NCI-H2029 (cell line): ENCODE measurements around the gene ABCG1.

ENCODE experiments used
- DNase-seq: peaks from one replicate; lab custom pipeline; 2025; lab: John Stamatoyannopoulos, UW

The ABCG1 gene

GRCh38 chr21:42306366-42307035 lies 87.6 kb downstream of the ABCG1 start:
- DNase-seq, result no peak

GRCh38 chr21:42307106-42307505 lies 88.2 kb downstream of the ABCG1 start:
- DNase-seq, result no peak

- no peak for DNase-seq
These were observed 89.4 kb downstream of the ABCG1 start for GRCh38 chr21:42308161-42308913.

DNA sequence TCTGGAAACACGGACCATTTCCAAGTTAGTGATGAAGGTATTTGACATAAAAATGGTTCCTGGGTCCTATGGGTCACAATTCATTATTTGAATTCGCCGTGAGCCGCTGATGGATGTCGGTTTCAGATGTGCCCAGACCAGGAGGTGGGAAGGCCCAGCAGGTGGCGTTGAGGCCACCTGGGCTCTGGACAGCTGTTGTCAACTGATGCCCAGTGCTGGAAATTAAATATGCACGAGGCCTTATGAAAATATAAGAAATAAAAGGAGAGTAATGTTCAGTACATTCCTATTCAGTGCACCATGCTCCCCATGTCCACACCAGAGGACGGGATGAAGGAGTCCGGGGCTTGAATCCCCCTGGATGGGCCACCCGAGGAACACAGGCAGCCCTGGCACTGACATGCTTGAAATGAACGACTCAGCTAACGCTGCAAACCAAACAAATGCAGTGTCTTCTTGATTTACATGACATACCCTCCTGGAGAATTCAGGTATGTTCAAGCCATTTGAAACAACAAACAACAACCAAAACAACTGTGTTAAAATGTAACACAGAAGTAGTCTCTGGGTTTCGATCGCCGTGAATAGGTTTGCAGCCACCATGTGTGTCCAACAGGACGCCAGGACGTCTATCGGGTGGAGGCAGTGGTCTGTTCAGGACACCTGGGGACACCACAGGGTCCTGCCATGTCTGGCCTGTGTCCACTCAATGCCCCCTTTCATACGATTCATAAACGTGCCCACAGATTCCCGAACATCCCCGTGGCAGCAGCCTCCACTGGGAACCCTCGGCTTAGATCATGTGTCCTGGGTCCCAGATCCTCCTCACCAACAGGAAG lies 90.2 kb downstream of the ABCG1 start:
- no peak for DNase-seq

DNA sequence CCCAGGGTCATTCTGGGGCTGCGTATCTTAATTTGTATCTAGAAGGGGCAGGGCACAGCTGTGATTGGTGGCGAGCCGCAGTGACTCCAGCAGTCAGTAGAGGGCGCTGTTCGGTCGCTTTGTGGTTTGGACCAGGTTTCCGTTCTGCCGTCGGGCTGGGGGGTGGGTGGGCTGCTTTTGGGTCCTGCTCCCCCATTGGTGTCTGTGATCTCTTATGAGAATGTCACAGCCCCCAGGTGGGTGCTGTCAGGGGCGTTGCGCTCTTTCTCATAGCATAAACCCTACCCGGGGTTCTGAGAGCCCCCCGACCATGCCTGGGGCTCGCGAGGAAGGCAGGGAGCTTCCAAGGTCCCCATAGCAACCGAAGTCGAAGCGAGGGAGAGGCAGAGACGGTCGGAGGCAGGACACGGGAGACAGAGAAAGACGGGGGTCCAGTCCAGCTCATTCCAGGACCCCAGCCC lies 90.8 kb downstream of the ABCG1 start:
- DNase-seq, result peak; percentile 15

- no peak for DNase-seq
These were observed 91.6 kb downstream of the ABCG1 start for GRCh38 chr21:42310411-42311001.

DNA sequence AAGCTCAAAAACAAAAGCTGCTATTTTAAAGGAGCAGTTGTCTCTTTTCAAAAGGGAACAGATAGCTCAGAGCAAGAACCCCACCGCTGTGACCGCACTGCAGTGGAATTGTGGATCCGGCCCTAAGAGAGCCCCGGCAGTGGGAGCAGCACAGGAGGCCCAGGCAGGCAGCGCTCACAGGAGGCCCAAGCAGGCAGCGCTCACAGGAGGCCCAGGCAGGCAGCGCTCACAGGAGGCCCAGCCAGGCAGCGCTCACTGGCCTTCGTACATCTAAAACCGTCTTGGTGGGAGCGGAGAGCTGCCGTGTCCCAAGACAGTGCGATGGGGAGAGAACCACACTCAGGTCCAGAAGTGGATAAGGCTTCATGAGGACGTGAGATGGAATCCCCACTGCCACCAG lies 92.2 kb downstream of the ABCG1 start:
- DNase-seq, result no peak

- no peak for DNase-seq
These were observed 93.1 kb downstream of the ABCG1 start for GRCh38 chr21:42311816-42312625.

DNA sequence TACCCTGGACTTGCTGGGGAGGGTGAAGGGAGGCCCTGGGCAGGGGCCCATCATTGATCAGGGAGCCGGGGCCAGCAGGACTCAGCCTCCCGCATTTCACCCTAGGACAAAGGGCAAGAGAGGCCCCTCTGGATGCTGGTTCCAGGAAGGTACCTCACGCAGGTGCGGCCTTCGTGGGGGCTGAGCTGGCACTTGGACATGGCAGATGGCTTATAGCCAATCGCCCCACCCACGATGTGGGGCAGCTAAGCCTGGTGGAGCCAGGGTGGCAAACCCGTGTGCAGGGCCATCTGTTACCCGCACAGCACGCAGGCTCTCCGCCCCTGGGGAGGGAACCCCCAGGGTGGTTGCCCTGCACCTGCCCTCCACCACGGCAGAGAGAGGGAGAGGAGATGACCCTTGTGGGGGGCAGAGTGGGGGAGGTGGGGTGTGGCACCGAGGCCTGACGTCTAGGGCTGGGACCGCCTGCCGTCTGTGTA lies 93.7 kb downstream of the ABCG1 start:
- no peak for DNase-seq

DNA sequence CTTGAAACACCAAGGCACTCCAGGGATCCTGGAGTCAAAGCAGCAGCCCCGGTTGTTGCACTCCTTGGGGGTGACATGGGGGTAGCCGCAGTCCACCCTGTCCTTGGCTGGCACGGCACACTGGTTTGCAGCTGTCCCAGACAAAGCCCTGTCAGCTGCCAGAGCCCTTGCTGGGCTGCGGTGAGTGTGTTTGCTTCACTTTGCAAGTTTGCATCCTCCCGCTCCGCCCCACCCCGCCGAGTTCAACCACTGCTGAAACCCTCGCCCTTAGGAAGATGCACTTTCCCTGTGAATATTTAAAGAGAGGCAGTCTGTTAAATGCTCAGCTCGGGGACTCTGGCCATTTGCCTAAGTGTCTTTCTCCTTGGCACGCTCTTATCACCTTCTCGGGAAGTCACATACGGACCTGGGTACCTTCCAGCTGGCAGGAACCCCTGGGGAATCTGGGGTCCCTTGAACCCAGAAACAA lies 94.6 kb downstream of the ABCG1 start:
- no peak for DNase-seq

DNA sequence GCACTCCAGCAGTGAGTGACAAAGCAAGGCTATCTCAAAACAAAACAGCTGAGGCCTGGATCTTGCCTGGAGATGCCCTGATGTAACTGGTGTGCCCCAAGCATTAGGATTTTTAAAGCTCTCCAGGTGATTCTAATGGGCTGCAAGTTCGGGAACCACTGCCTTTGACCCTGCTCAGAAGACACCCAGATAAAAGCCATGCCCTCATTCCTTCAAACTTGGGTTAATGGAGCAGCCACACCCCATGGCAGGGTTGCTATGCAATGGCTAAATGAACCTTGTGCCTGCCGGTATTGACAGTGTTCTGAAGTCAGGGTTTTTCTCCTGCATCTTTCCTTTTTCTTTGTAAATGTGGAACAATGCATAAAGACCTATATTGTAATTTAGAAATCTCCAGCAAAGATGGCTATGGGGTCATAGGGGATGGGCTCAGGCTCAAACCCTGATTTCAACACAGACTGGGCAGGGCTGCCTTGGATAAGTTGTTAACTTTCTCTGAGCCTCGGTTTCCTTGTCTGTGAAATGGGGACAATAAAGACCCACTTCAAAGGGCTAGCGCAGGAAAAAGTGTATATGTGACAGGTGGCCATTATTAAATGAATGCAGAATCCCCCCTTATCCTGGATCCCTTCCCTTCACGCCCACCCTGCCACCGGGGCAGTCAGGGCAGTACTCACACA lies 95.8 kb downstream of the ABCG1 start:
- no peak for DNase-seq

DNA sequence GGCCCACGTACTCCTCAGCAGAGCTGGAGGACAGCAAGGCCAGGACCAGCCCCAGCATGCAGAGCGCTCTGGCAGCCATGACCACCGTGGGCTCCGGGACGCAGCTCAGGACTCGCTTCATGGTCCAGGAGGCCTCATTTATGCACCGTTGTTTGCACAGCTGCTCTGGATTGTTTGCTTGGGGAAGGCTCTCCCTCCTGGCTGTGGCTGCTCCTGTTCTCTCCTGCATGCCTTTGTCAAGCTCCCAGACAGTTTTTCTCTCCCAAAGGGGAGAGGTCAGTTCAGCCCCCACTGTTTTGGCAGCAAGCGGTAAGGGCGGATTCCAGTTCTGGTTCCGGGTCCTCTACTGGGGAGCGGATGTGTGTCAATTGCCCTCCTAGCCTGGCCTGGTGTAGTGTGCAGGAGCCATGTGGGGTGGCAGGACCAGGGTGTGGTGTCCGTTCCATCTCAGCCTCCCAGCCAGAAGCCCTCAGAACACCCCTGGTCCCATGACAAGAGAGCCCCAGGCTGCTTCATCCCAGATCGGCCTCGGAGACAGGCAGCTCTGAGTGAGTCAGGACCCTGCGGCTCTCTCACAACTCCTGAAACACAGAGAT lies 96.5 kb downstream of the ABCG1 start, which contains the start of gene TFF3:
TSS of gene TFF3 (minus strand) at position 114 of the 596 bp plus-strand sequence. CDS start at position 79, 35 bp downstream.
- DNase-seq, result peak; percentile 97

DNA sequence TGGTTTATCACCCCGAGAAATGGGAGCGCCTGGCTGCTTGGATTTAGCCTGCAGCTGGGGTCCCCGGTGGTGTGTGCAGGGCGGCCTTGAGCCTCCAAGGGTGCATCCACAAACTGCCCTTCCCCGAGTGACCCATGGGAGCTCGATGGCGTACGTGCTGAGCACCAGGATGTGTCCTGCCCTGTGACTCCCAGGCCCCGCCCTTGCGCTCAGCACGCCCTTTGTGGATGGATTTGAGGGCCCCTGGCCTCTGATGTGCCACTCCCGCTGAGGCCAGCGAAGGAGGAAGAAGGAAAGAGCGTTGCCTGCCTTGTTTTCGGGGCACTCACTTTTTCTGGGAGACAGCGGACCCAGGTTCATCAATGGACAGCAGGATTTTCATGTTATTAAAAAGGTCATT lies 98.0 kb downstream of the ABCG1 start:
- DNase-seq, result no peak

GRCh38 chr21:42317341-42317741 lies 98.4 kb downstream of the ABCG1 start:
- peak; percentile 16 for DNase-seq

DNA sequence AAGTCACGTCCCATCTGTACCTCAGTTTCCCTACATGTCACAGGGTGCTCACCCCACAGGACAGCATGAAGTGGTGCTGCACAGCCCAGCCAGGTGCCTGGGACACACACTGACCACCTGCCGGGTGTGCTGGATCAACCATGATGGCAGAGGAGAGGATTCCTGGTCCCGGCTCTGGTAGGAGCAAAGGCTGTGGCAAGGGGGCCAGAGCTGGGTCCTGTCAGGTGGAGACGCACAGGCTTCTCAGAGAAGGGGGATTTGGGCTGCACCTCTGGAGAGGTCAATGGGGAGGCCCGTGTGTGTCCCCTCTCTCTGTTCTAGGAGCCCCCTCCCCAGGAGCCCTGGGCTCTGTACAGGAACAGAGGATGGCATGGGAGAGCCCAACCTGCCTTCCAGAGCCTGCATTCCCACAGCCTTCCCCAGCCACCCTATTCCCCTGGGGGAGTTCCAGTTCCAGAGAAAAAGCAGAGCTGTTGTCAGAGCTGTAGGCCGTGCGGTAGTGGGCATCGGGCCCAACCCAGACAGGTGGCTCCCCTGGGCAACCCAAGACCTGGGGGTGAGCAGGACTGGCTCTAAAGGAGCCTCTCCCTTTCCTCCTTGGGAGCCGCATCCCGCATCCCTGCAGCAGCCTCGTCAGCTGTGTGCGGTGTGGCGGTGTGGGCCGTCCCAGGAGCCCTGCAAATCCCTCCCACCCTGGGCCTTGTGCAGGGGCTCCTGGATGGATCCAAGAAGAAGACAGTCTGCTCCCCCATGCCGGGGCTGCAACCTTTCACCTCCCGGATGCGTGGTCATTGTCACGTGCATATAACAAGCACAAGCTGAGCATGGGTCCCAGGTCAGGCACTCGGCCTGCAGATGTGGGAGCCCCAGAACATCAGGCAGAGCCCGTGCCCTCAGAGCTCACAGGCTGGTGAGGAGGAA lies 99.1 kb downstream of the ABCG1 start:
- no peak for DNase-seq

GRCh38 chr21:42319376-42319775 lies 100.4 kb downstream of the ABCG1 start:
- no peak for DNase-seq

DNA sequence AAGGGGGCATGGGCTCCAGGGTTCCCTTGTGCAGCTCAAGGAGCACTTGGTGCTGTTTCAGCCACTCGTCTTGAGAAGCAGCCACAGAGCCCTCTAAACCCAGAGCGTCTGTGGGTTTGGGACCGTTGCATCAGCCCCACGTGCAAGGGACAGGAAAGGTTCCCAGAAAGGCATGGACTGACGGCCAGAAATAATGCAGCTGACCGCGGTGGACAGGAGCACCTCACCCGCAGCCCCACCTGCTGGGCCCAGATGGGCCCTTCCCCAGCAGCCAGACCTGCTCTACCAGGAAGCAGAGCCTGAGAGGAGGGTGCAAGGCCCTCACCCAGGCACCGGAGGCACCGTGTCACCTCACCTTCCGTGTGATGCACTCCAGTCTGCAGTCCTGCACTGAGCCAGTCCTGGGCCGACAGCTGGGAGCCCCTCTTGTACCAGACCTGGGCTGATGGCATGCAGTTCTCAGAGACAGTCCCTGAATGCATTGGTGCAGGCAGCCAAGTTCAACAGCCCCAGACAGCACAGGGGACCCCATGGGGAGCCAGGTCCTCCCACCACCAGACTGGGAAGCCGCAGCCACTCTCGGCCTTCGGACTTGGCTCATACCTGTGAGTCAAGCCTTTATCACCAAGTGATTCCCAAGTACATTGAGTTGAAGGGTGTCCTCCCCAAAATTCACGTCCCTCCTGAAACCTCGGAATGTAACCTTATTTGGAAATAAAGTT lies 101.1 kb downstream of the ABCG1 start:
- no peak for DNase-seq

DNA sequence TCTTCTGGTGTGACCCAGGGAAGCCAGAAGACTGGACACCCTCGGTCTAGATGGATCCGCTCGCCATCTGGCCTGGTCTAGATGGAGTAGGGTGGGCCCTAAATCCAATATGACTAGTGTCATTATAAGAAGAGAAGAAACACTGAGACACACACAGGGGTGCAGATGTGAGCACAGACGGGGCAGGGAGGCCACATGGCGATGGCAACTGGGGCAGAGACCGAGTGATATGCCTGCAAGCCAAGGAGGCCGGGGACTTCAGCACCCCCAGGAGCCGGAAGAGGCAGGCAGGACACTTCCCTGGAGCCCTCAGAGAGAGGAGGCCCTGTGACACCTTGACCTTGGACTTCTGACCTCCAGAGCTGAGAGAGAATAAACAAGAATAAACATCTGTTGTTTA lies 101.9 kb downstream of the ABCG1 start:
- no peak for DNase-seq
